ENCODE data around the gene SLC35G6. TPM values are rescaled to one million over a fixed set of nuclear protein-coding genes. Genes with fewer than 3 reads are reported as not detected.
"Not testable (repeated sequence)": the region's sequence is repeated elsewhere in the genome, so short reads cannot be mapped to it uniquely, and the experiment has no call there.

The SLC35G6 gene
- polyA plus RNA-seq, 1 donor (not counting 4 experiments of a cell fraction or from before 2014, with no cell fraction given), result not detected

GRCh38 chr17:7468804-7469389 lies 12.3 kb upstream of the SLC35G6 start:
- Histone ChIP-seq H3K79me2 (ENCODE audit: control insufficient read depth, insufficient read depth, low read length) (peaks cover 68% of the 10 kb centered on the region), H2AFZ (ENCODE audit: control insufficient read depth, low read length) (no peak overlapping the region), H3K9me1 (ENCODE audit: control insufficient read depth, extremely low read depth, insufficient read depth, low read length) (peaks cover 3% of the 10 kb centered on the region), H3K9me3 (ENCODE audit: control insufficient read depth, low read depth, low read length) (no peaks in the 10 kb centered on the region), H3K4me3 (ENCODE audit: control insufficient read depth in 2 of 3, extremely low read depth in 1 of 3, insufficient read depth in 2 of 3, low read depth in 1 of 3, low read length in 3 of 3) (no peak overlapping the region), H4K20me1 (ENCODE audit: control insufficient read depth, extremely low read depth, insufficient read depth, low read length) (no peaks in the 10 kb centered on the region), H3K9ac (ENCODE audit: control insufficient read depth, extremely low read depth, insufficient read depth, low read length) (no peak overlapping the region), H3K27me3 (ENCODE audit: control insufficient read depth, extremely low read depth, insufficient read depth, low read length) (no peaks in the 10 kb centered on the region), H3K4me2 (ENCODE audit: control insufficient read depth, extremely low read depth, insufficient read depth, low read depth, low read length) (no peak overlapping the region), H3K36me3 (ENCODE audit: control insufficient read depth in 2 of 2, extremely low read depth in 1 of 2, insufficient read depth in 2 of 2, low read length in 2 of 2) (peaks cover 14 to 16% of the 10 kb centered on the region in 2 experiments), H3K27ac (ENCODE audit: control insufficient read depth, insufficient read depth, low read length) (no peak overlapping the region), H3K4me1 (ENCODE audit: control insufficient read depth, extremely low read depth, insufficient read depth, low read length) (peaks cover 7% of the 10 kb centered on the region)
- dilution Hi-C loops (cut with MboI; ENCODE audit: extremely low pct_ligation_motif_present, low sequenced_read_pairs), result no loop called here
- no peak for DNase-seq (ENCODE audit: low read depth, low spot score)
- FAIRE-seq, result no peak
- TF ChIP-seq EZH2 (IDR thresholded peaks at IDR 0.05; ENCODE audit: low read length) (no peak), CTCF (optimal IDR thresholded peaks at IDR 0.05 in 1 of 3, IDR thresholded peaks at IDR 0.05 in 1 of 3, conservative IDR thresholded peaks at IDR 0.05 in 1 of 3; ENCODE audit: extremely low read depth in 1 of 3, insufficient read depth in 2 of 3, low read length in 3 of 3) (no peak)

- DNase-seq (ENCODE audit: low read depth, low spot score), result not testable (repeated sequence)
- H3K79me2 ChIP-seq (ENCODE audit: control insufficient read depth, insufficient read depth, low read length), result peaks cover 78% of the 10 kb centered on the region
These were observed 11.4 kb upstream of the SLC35G6 start for GRCh38 chr17:7469843-7470242.

GRCh38 chr17:7470457-7470973 lies 10.7 kb upstream of the SLC35G6 start:
- Histone ChIP-seq H3K79me2 (ENCODE audit: control insufficient read depth, insufficient read depth, low read length) (peaks cover 83% of the 10 kb centered on the region), H3K36me3 (ENCODE audit: control insufficient read depth in 2 of 2, extremely low read depth in 1 of 2, insufficient read depth in 2 of 2, low read length in 2 of 2) (peaks cover 14 to 16% of the 10 kb centered on the region in 2 experiments)
- H3K9me1 ChIP-seq (ENCODE audit: control insufficient read depth, extremely low read depth, insufficient read depth, low read length); H3K4me1 ChIP-seq (ENCODE audit: control insufficient read depth, extremely low read depth, insufficient read depth, low read length); H3K9ac ChIP-seq (ENCODE audit: control insufficient read depth, extremely low read depth, insufficient read depth, low read length); H3K27ac ChIP-seq (ENCODE audit: control insufficient read depth, insufficient read depth, low read length); H3K27me3 ChIP-seq (ENCODE audit: control insufficient read depth, extremely low read depth, insufficient read depth, low read length); dilution Hi-C loops (cut with MboI; ENCODE audit: extremely low pct_ligation_motif_present, low sequenced_read_pairs); H3K4me2 ChIP-seq (ENCODE audit: control insufficient read depth, extremely low read depth, insufficient read depth, low read depth, low read length); H2AFZ ChIP-seq (ENCODE audit: control insufficient read depth, low read length); DNase-seq (ENCODE audit: low read depth, low spot score); H3K9me3 ChIP-seq (ENCODE audit: control insufficient read depth, low read depth, low read length); H4K20me1 ChIP-seq (ENCODE audit: control insufficient read depth, extremely low read depth, insufficient read depth, low read length); H3K4me3 ChIP-seq (ENCODE audit: control insufficient read depth in 2 of 3, extremely low read depth in 1 of 3, insufficient read depth in 2 of 3, low read depth in 1 of 3, low read length in 3 of 3); FAIRE-seq: not testable (repeated sequence)

More at GRCh38 chr17:7469843-7470242, 11.4 kb upstream of the SLC35G6 start:
- dilution Hi-C loops (cut with MboI; ENCODE audit: extremely low pct_ligation_motif_present, low sequenced_read_pairs); H3K27me3 ChIP-seq (ENCODE audit: control insufficient read depth, extremely low read depth, insufficient read depth, low read length); H3K4me1 ChIP-seq (ENCODE audit: control insufficient read depth, extremely low read depth, insufficient read depth, low read length); H3K9me3 ChIP-seq (ENCODE audit: control insufficient read depth, low read depth, low read length); FAIRE-seq; H3K9ac ChIP-seq (ENCODE audit: control insufficient read depth, extremely low read depth, insufficient read depth, low read length); H4K20me1 ChIP-seq (ENCODE audit: control insufficient read depth, extremely low read depth, insufficient read depth, low read length); H2AFZ ChIP-seq (ENCODE audit: control insufficient read depth, low read length); H3K4me2 ChIP-seq (ENCODE audit: control insufficient read depth, extremely low read depth, insufficient read depth, low read depth, low read length); H3K27ac ChIP-seq (ENCODE audit: control insufficient read depth, insufficient read depth, low read length); H3K4me3 ChIP-seq (ENCODE audit: control insufficient read depth in 2 of 3, extremely low read depth in 1 of 3, insufficient read depth in 2 of 3, low read depth in 1 of 3, low read length in 3 of 3); H3K9me1 ChIP-seq (ENCODE audit: control insufficient read depth, extremely low read depth, insufficient read depth, low read length): not testable (repeated sequence)
- peaks cover 14 to 16% of the 10 kb centered on the region in 2 experiments for H3K36me3 ChIP-seq (ENCODE audit: control insufficient read depth in 2 of 2, extremely low read depth in 1 of 2, insufficient read depth in 2 of 2, low read length in 2 of 2)
